CD4-positive, alpha-beta T cell treated with Interleukin-10 for 1 hour (primary cell): ENCODE measurements around the gene WRNIP1.
"Not testable (repeated sequence)": the region's sequence is repeated elsewhere in the genome, so short reads cannot be mapped to it uniquely, and the experiment has no call there.

ENCODE experiments used
- DNase-seq: peaks from one replicate; pipeline ENCODE4 v3.0.0-alpha.2; 2020

WRNIP1 gene

GRCh38 chr6:2786269-2786668, 21.1 kb downstream of the WRNIP1 start:
- DNase-seq = no peak

- DNase-seq = peak; percentile 70
Measured at GRCh38 chr6:2790588-2791449, 25.6 kb downstream of the WRNIP1 start.

- no peak for DNase-seq
Measured at GRCh38 chr6:2791450-2791974, 26.3 kb downstream of the WRNIP1 start.

- DNase-seq = no peak
Measured at GRCh38 chr6:2792330-2793110, 27.3 kb downstream of the WRNIP1 start.

GRCh38 chr6:2793534-2794151, 28.4 kb downstream of the WRNIP1 start:
- DNase-seq = peak; percentile 39

- no peak for DNase-seq
Measured at GRCh38 chr6:2794171-2794730, 29.1 kb downstream of the WRNIP1 start.

- DNase-seq = no peak
Measured at GRCh38 chr6:2795162-2795561, 30.0 kb downstream of the WRNIP1 start.

- no peak for DNase-seq
Measured at GRCh38 chr6:2795956-2796355, 30.8 kb downstream of the WRNIP1 start.

- DNase-seq = no peak
Measured at GRCh38 chr6:2796861-2797260, 31.7 kb downstream of the WRNIP1 start.

GRCh38 chr6:2797564-2798031, 32.4 kb downstream of the WRNIP1 start:
- DNase-seq = no peak

GRCh38 chr6:2798586-2799134, 33.5 kb downstream of the WRNIP1 start:
- DNase-seq = no peak

- no peak for DNase-seq
Measured at GRCh38 chr6:2799936-2800527, 34.8 kb downstream of the WRNIP1 start.

- DNase-seq = no peak
Measured at GRCh38 chr6:2800552-2801316, 35.5 kb downstream of the WRNIP1 start.

GRCh38 chr6:2801687-2802086, 36.5 kb downstream of the WRNIP1 start:
- not testable (repeated sequence) for DNase-seq

- no peak for DNase-seq
Measured at GRCh38 chr6:2802521-2803060, 37.4 kb downstream of the WRNIP1 start.

GRCh38 chr6:2803731-2804429, 38.7 kb downstream of the WRNIP1 start:
- DNase-seq = no peak

GRCh38 chr6:2804516-2804915, 39.3 kb downstream of the WRNIP1 start:
- no peak for DNase-seq

GRCh38 chr6:2805031-2805430, 39.8 kb downstream of the WRNIP1 start:
- DNase-seq = no peak

GRCh38 chr6:2806644-2807043, 41.5 kb downstream of the WRNIP1 start:
- no peak for DNase-seq

GRCh38 chr6:2807342-2808090, 42.3 kb downstream of the WRNIP1 start:
- DNase-seq = no peak
